HFFc6 (cell line): ENCODE measurements around the gene ELMO1. TPM values are rescaled to one million over a fixed set of nuclear protein-coding genes. Genes with fewer than 3 reads are reported as not detected.

Source experiments
- DNase-seq: peaks from one replicate; pipeline ENCODE4 v3.0.0-alpha.2; 2018
- H3K27ac Mint-ChIP-seq: 2 replicates; pipeline ENCODE4 v1.8.0; 2020; ENCODE audit warnings: mild to moderate bottlenecking, mixed read lengths
- H3K27me3 Mint-ChIP-seq: 2 replicates; pipeline ENCODE4 v1.8.0; 2021; ENCODE audit warnings: mild to moderate bottlenecking, moderate library complexity, mixed read lengths; ENCODE audit not compliant: insufficient read depth
- H3K36me3 Mint-ChIP-seq: 2 replicates; pipeline ENCODE4 v1.8.0; 2021; ENCODE audit warnings: low read depth, mixed read lengths
- H3K4me1 Mint-ChIP-seq: 2 replicates; pipeline ENCODE4 v1.8.0; 2020; ENCODE audit warnings: low read depth, mixed read lengths
- H3K4me3 Mint-ChIP-seq: 2 replicates; pipeline ENCODE4 v1.8.0; 2020; ENCODE audit warnings: mild to moderate bottlenecking, moderate library complexity, mixed read lengths
- H3K9me3 Mint-ChIP-seq: 2 replicates; pipeline ENCODE4 v1.8.0; 2020; ENCODE audit warnings: mild to moderate bottlenecking, mixed read lengths
- CTCF ChIP-seq: fragments of 200-600 bp; sonication (generic); IDR thresholded peaks from 2 replicates; pipeline ENCODE4 v1.5.0; 2021; ENCODE audit warnings: antibody characterized with exemption, mild to moderate bottlenecking
- total RNA-seq, 6 experiments: library from RNA; stranded (reverse); fragmentation: NEBNext Ultra II Directional; extraction: Animal tissue kit (Norgen Biotek cat#: 25700); gene quantifications; 2 replicates in 1 of 6; 3 replicates in 5 of 6; pipeline ENCODE4 v1.2.3, GENCODE V29; 2021

The ELMO1 gene
- total RNA-seq, 6 experiments from 2014 or later: not detected

GRCh38 chr7:37128327-37129034 lies 320.2 kb downstream of the ELMO1 start:
- H3K27me3 Mint-ChIP-seq: peaks cover 2% of the 10 kb centered on the region
- no peaks in the 10 kb centered on the region for H3K4me1 Mint-ChIP-seq
- no peak for TF ChIP-seq CTCF
- no peak for DNase-seq
- 0 out of 2 replicates have a peak, but pooled peaks cover 4% of the 10 kb centered on the region for H3K36me3 Mint-ChIP-seq
- H3K4me3 Mint-ChIP-seq: no peak overlapping the region
- H3K27ac Mint-ChIP-seq: no peak overlapping the region
- H3K9me3 Mint-ChIP-seq: peaks cover 37% of the 10 kb centered on the region

GRCh38 chr7:37119296-37119860 lies 329.3 kb downstream of the ELMO1 start:
- H3K27me3 Mint-ChIP-seq: peaks cover 2% of the 10 kb centered on the region
- peaks cover 39% of the 10 kb centered on the region for H3K9me3 Mint-ChIP-seq
- H3K36me3 Mint-ChIP-seq: no peaks in the 10 kb centered on the region
- H3K27ac Mint-ChIP-seq: no peak overlapping the region
- no peak for TF ChIP-seq CTCF
- DNase-seq: no peak
- H3K4me3 Mint-ChIP-seq: no peak overlapping the region
- no peaks in the 10 kb centered on the region for H3K4me1 Mint-ChIP-seq

GRCh38 chr7:37118004-37118403 lies 330.7 kb downstream of the ELMO1 start:
- Mint-ChIP-seq H3K4me1 (no peaks in the 10 kb centered on the region), H3K9me3 (peaks cover 31% of the 10 kb centered on the region), H3K27ac (no peak overlapping the region), H3K36me3 (no peaks in the 10 kb centered on the region), H3K4me3 (no peak overlapping the region), H3K27me3 (peaks cover 2% of the 10 kb centered on the region; the same call in 1 of the 2 replicates)
- no peak for DNase-seq
- no peak for TF ChIP-seq CTCF

GRCh38 chr7:37117292-37117691 lies 331.4 kb downstream of the ELMO1 start:
- no peak overlapping the region for H3K27ac Mint-ChIP-seq
- TF ChIP-seq CTCF: no peak
- H3K4me3 Mint-ChIP-seq: no peak overlapping the region
- peaks cover 2% of the 10 kb centered on the region; the same call in 1 of the 2 replicates for H3K27me3 Mint-ChIP-seq
- H3K4me1 Mint-ChIP-seq: no peaks in the 10 kb centered on the region
- H3K9me3 Mint-ChIP-seq: peaks cover 26% of the 10 kb centered on the region
- no peak for DNase-seq
- H3K36me3 Mint-ChIP-seq: no peaks in the 10 kb centered on the region

- TF ChIP-seq CTCF: no peak
- H3K36me3 Mint-ChIP-seq: no peaks in the 10 kb centered on the region
- H3K4me1 Mint-ChIP-seq: no peaks in the 10 kb centered on the region
Measured at GRCh38 chr7:37116093-37116701, 332.5 kb downstream of the ELMO1 start.

More at GRCh38 chr7:37116093-37116701, 332.5 kb downstream of the ELMO1 start:
- DNase-seq: no peak
- Mint-ChIP-seq H3K27me3 (peaks cover 2% of the 10 kb centered on the region; the same call in 1 of the 2 replicates), H3K9me3 (peaks cover 22% of the 10 kb centered on the region), H3K27ac (no peak overlapping the region), H3K4me3 (no peak overlapping the region)
